HCT116 (cell line): ENCODE results near the gene SGTB.

Experiments
- CTCF ChIP-seq, 3 experiments: fragments of 200-600 bp in 1 of 3; sonication (generic) in 1 of 3; IDR thresholded peaks in 2 of 3; conservative IDR thresholded peaks in 1 of 3; 2 replicates each; pipeline ENCODE4 v1.5.1; 2012 to 2017; ENCODE audit warnings: low read depth in 2 of 3, low read length in 2 of 3, antibody characterized with exemption in 1 of 3, borderline replicate concordance in 1 of 3, control low read depth in 1 of 3, mild to moderate bottlenecking in 1 of 3, mixed read lengths in 1 of 3, mixed run types in 1 of 3, moderate library complexity in 1 of 3; ENCODE audit not compliant: insufficient read depth in 1 of 3
- EZH2phosphoT487 ChIP-seq: fragments of 200-600 bp; IDR thresholded peaks from 2 replicates; pipeline ENCODE4 v1.6.1; 2018; ENCODE audit warnings: antibody characterized with exemption, borderline replicate concordance
- POLR2AphosphoS5 ChIP-seq: IDR thresholded peaks from 2 replicates; pipeline ENCODE4 v1.6.1; 2011; ENCODE audit warnings: mild to moderate bottlenecking, low read depth, low read length, moderate library complexity

GRCh38 chr5:65738305-65738704, 16.4 kb upstream of the SGTB start:
- no peak for TF ChIP-seq POLR2AphosphoS5
- no peak for TF ChIP-seq CTCF (IDR thresholded peaks at IDR 0.05 in 2 of 3, conservative IDR thresholded peaks at IDR 0.05 in 1 of 3; ENCODE audit: borderline replicate concordance in 1 of 3, insufficient read depth in 1 of 3, low read depth in 2 of 3, low read length in 2 of 3)
- TF ChIP-seq EZH2phosphoT487 = no peak
